T-cell (primary cell): ENCODE measurements around the gene EFEMP1. TPM values are rescaled to one million over a fixed set of nuclear protein-coding genes. Genes with fewer than 3 reads are reported as not detected.

Source experiments
- ATAC-seq, 4 experiments: fragments of 200-7000 bp in 3 of 4; fragments of 150-1000 bp in 1 of 4; cut with Tn5 transposase; replicated peaks in 1 of 4; 1 replicate in 3 of 4; 2 replicates in 1 of 4; pipeline ENCODE4 v1.10.0; 2021; ENCODE audit warnings: moderate library complexity in 3 of 4, mild to moderate bottlenecking in 2 of 4, moderate number of reproducible peaks in 1 of 4
- CTCF ChIA-PET, 2 donors: fragments of 300-600 bp; sonication (Branson Sonifier 250); formaldehyde crosslinking; loops; one replicate each; lab custom pipeline; 2022; ENCODE audit warnings: antibody characterized with exemption in 2 of 2; lab: Charles Lee
- POLR2A ChIA-PET, 2 donors: fragments of 300-600 bp; sonication (Branson Sonifier 250); formaldehyde crosslinking; loops; one replicate each; lab custom pipeline; 2022; ENCODE audit warnings: antibody characterized with exemption in 2 of 2; lab: Charles Lee
- DNase-seq, 35 experiments: peaks; one replicate each; pipeline versions ENCODE4 v3.0.0 to v3.0.0-alpha.2; 2013 to 2023
- H3K27ac ChIP-seq: one replicate; pipeline ENCODE4 v1.5.1; 2013; ENCODE audit warnings: low read length
- H3K27me3 ChIP-seq, 2 experiments: replicated peaks in 1 of 2; 1 replicate in 1 of 2; 2 replicates in 1 of 2; pipeline versions ENCODE4 v1.6.1 to v1.7.0; 2013; ENCODE audit warnings: low read length in 1 of 2, mixed read lengths in 1 of 2; ENCODE audit not compliant: control insufficient read depth in 2 of 2, insufficient read depth in 2 of 2; ENCODE audit errors: extremely low read depth in 1 of 2
- H3K36me3 ChIP-seq, 2 donors: 1 replicate in 1 of 2; 2 replicates in 1 of 2; pipeline versions ENCODE4 v1.6.1 to v1.7.0; 2013; ENCODE audit warnings: low read length in 1 of 2; ENCODE audit not compliant: control insufficient read depth in 2 of 2, insufficient read depth in 1 of 2; ENCODE audit errors: extremely low read depth in 1 of 2
- H3K4me1 ChIP-seq, 2 experiments: 1 replicate in 1 of 2; 2 replicates in 1 of 2; pipeline versions ENCODE4 v1.6.1 to v1.7.0; 2013; ENCODE audit warnings: low read length in 2 of 2, mixed read lengths in 1 of 2; ENCODE audit not compliant: insufficient read depth in 2 of 2, control insufficient read depth in 1 of 2; ENCODE audit errors: extremely low read depth in 1 of 2
- H3K4me3 ChIP-seq, 2 donors: 1 replicate in 1 of 2; 2 replicates in 1 of 2; pipeline versions ENCODE4 v1.5.1 to v1.7.0; 2013; ENCODE audit warnings: mild to moderate bottlenecking in 2 of 2, low read length in 1 of 2, moderate library complexity in 1 of 2; ENCODE audit not compliant: control insufficient read depth in 1 of 2; ENCODE audit errors: extremely low read depth in 1 of 2
- H3K9me3 ChIP-seq: 2 replicates; pipeline ENCODE4 v1.7.0; 2013
- H3K27ac Mint-ChIP-seq, 2 donors: one replicate each; pipeline ENCODE4 v1.8.0; 2020 to 2021; ENCODE audit warnings: mild to moderate bottlenecking in 2 of 2, mixed read lengths in 2 of 2
- H3K27me3 Mint-ChIP-seq, 2 donors: one replicate each; pipeline ENCODE4 v1.8.0; 2021 to 2022; ENCODE audit warnings: mixed read lengths in 2 of 2
- H3K36me3 Mint-ChIP-seq: one replicate; pipeline ENCODE4 v1.8.0; 2021; ENCODE audit warnings: mixed read lengths
- H3K4me1 Mint-ChIP-seq, 3 donors: one replicate each; pipeline ENCODE4 v1.8.0; 2020 to 2022; ENCODE audit warnings: mixed read lengths in 3 of 3, mild to moderate bottlenecking in 1 of 3
- H3K4me3 Mint-ChIP-seq, 3 donors: one replicate each; pipeline ENCODE4 v1.8.0; 2020 to 2022; ENCODE audit warnings: mild to moderate bottlenecking in 3 of 3, mixed read lengths in 3 of 3, moderate library complexity in 3 of 3
- H3K9me3 Mint-ChIP-seq, 3 donors: one replicate each; pipeline ENCODE4 v1.8.0; 2020 to 2022; ENCODE audit warnings: mixed read lengths in 3 of 3
- WGBS: methylation state at CpG from one replicate; pipeline ENCODE4 v1.1.5; 2013; ENCODE audit warnings: missing lambda C conversion rate; ENCODE audit not compliant: insufficient coverage; 5-methylcytosine and 5-hydroxymethylcytosine counted together
- total RNA-seq, 35 experiments: library from RNA in 6 of 35; stranded (reverse) in 6 of 35; fragments of 120-200 nt in 1 of 35; gene quantifications; one replicate each; pipeline versions ENCODE4 v1.2.1 to v1.2.4 and lab custom pipeline; 2013 to 2026

EFEMP1 gene
- total RNA-seq, 5 donors from 2014 or later (not counting 1 experiment from before 2014, with no cell fraction given), result 0.30 to 0.95 (median 0.73) TPM; not detected in 2

DNA sequence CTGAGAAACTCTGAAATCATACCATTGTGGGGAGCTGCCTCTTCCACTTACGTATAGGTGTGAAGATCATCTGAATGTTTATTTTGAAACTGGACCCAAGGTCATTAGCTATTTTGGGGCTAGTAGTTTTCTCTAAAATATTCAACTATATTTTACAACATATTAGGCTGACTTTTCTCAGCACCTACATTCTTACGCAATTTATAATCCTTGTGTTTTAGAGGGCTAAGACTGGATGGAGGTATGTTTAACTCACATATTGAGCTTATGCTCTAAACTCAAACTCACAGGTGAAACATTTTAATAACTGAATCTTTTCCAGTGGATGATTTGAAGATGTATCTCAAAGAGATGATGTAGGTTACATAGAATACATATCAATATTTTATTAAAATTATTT is 49.2 kb downstream of the EFEMP1 start:
- ATAC-seq, result no peak
- DNase-seq, result no peak
- H3K27me3 ChIP-seq, result no peaks in the 10 kb centered on the region
- no peaks in the 10 kb centered on the region for H3K4me1 Mint-ChIP-seq
- no peak overlapping the region for H3K4me3 ChIP-seq
- H3K9me3 Mint-ChIP-seq, result peaks cover 0 to 2% (median 0%) of the 10 kb centered on the region in 3 donors
- ChIA-PET POLR2A (interaction anchor here in 1 of 2 donors (0.6 kb wide), 1 partner anchor 218 kb away, joined by 4 read pairs; no protein-coding TSS in a partner anchor), CTCF (interaction anchor here in 1 of 2 donors (0.6 kb wide), 1 partner anchor 28 kb away, joined by 3 read pairs; no protein-coding TSS in a partner anchor)
- no peak overlapping the region for H3K27ac Mint-ChIP-seq
- no peaks in the 10 kb centered on the region for H3K36me3 ChIP-seq
- peaks cover 5 to 9% of the 10 kb centered on the region in 2 donors for H3K27me3 Mint-ChIP-seq
- no peaks in the 10 kb centered on the region for H3K4me1 ChIP-seq
- no CpG with 5 or more reads among the region's 2 CpGs for WGBS
- H3K36me3 Mint-ChIP-seq, result no peaks in the 10 kb centered on the region
- H3K4me3 Mint-ChIP-seq, result no peak overlapping the region
- H3K27ac ChIP-seq, result no peak overlapping the region
- no peaks in the 10 kb centered on the region for H3K9me3 ChIP-seq

DNA sequence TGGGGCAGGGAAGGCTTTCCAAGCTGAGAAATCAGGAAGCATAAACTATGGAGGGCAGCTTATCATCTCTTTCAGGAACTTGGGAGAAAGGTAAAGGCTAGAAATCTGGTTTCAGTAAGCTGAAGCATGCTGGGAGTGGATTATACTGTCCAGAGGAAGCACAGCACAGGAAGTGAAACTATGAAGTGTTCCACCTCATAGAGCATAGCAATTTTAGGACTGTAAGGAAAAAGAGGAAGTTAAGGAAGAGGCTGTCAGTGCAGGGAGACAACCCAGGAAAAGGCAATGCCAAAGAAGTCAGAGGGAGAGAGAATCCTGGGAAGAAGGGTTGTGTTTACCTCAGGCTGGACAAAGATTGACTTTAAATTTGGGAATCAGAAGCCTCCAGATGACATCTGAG is 51.9 kb downstream of the EFEMP1 start:
- no peaks in the 10 kb centered on the region for H3K9me3 ChIP-seq
- ChIA-PET CTCF (no interaction called here), POLR2A (no interaction called here)
- no peak overlapping the region for H3K4me3 ChIP-seq
- no peak for ATAC-seq
- no peak for DNase-seq
- H3K4me1 Mint-ChIP-seq, result no peaks in the 10 kb centered on the region
- no peak overlapping the region for H3K27ac ChIP-seq
- H3K36me3 Mint-ChIP-seq, result no peaks in the 10 kb centered on the region
- no peaks in the 10 kb centered on the region for H3K36me3 ChIP-seq
- peaks cover 0 to 2% (median 0%) of the 10 kb centered on the region in 3 donors for H3K9me3 Mint-ChIP-seq
- H3K4me1 ChIP-seq, result no peaks in the 10 kb centered on the region
- H3K4me3 Mint-ChIP-seq, result no peak overlapping the region
- H3K27me3 Mint-ChIP-seq, result peaks cover 5 to 9% of the 10 kb centered on the region in 2 donors
- H3K27ac Mint-ChIP-seq, result no peak overlapping the region
- no peaks in the 10 kb centered on the region for H3K27me3 ChIP-seq

DNA sequence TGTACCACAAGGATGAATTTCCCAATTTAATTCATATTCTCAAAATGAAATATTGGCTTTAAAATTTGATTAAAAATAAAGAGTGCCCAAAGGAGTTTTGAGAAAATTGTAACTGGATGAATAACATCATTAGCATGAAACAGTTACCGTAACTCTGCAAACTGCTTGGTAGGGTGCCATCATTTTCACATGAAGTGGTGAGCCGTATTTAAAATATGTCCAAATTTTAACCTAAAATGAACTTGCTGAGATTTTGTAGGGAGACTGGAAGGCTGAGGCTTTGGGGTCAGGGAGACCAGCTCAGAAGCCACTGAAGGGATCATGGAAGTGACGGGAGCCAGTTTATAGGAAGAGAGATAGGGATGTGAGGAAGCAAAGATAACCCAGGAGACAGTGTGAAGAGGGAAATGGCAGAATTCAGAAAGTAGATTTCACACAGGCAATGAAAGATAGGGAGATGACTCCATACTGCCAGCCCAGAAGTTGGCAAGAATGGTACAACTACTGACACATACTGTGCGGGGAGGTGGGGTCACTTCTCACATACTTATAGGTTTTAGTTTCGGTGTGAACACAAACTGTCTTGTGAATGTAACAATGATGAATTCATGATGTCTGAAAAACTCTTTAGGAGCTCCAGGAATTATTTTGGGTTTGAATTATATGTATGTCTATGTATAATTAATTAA is 53.8 kb downstream of the EFEMP1 start:
- Mint-ChIP-seq H3K4me1 (no peaks in the 10 kb centered on the region), H3K36me3 (no peaks in the 10 kb centered on the region), H3K9me3 (peaks cover 0 to 2% (median 0%) of the 10 kb centered on the region in 3 donors), H3K27me3 (peaks cover 5 to 9% of the 10 kb centered on the region in 2 donors), H3K27ac (no peak overlapping the region), H3K4me3 (no peak overlapping the region)
- ChIA-PET CTCF (no interaction called here), POLR2A (no interaction called here)
- H3K27me3 ChIP-seq, result no peaks in the 10 kb centered on the region
- no peak for ATAC-seq
- H3K9me3 ChIP-seq, result no peaks in the 10 kb centered on the region
- no peaks in the 10 kb centered on the region for H3K4me1 ChIP-seq
- no peaks in the 10 kb centered on the region for H3K36me3 ChIP-seq
- H3K27ac ChIP-seq, result no peak overlapping the region
- 85% methylated on average over 2 of the region's 5 CpGs for WGBS
- no peak for DNase-seq
- H3K4me3 ChIP-seq, result no peak overlapping the region

DNA sequence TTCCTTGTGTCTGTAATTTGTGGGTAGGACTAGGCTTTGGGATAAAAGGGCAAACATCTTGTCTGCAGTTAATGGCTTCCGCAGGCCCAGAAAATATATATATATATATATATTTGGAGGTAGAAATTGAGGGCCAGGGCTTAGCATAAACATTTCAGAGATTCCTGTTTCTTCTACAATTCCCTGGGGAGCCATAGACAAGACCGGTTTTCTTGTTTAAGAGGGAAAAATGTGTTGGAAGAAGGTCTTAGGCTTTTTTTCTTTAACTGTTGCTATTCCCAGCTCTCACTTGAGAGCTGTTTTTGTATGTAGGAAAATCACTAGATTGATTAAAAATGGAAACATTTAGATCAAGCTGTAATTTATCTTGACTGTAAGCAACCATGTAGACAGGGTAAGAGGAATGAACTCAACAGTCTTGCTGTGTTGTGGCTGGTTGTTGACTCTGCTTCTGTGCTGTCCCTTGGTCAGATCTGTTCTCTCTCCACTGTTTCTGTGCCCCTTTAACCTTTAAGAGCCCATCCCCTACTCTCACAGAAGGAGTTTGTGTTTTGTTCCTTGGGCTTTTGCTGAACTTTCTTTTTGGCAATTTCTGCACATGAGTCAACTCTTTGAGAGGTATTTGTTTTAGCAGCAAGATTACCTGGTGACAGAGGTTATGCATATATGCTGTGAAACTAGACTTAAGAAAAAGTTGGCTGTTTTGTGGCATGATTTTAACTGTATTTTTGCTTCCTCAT is 58.3 kb downstream of the EFEMP1 start:
- H3K9me3 Mint-ChIP-seq, result peaks cover 0 to 2% (median 0%) of the 10 kb centered on the region in 3 donors
- H3K27me3 ChIP-seq, result no peaks in the 10 kb centered on the region
- no CpG with 5 or more reads among the region's 2 CpGs for WGBS
- no peaks in the 10 kb centered on the region for H3K4me1 ChIP-seq
- no peak overlapping the region for H3K4me3 ChIP-seq
- H3K4me1 Mint-ChIP-seq, result no peaks in the 10 kb centered on the region
- no peaks in the 10 kb centered on the region for H3K36me3 ChIP-seq
- DNase-seq (no peak), ATAC-seq (no peak)
- POLR2A ChIA-PET, result no interaction called here
- H3K27ac ChIP-seq, result no peak overlapping the region
- no peak overlapping the region for H3K4me3 Mint-ChIP-seq
- CTCF ChIA-PET, result no interaction called here
- no peak overlapping the region for H3K27ac Mint-ChIP-seq
- H3K27me3 Mint-ChIP-seq, result peaks cover 0 to 4% of the 10 kb centered on the region in 2 donors
- no peaks in the 10 kb centered on the region for H3K36me3 Mint-ChIP-seq
- no peaks in the 10 kb centered on the region for H3K9me3 ChIP-seq

DNA sequence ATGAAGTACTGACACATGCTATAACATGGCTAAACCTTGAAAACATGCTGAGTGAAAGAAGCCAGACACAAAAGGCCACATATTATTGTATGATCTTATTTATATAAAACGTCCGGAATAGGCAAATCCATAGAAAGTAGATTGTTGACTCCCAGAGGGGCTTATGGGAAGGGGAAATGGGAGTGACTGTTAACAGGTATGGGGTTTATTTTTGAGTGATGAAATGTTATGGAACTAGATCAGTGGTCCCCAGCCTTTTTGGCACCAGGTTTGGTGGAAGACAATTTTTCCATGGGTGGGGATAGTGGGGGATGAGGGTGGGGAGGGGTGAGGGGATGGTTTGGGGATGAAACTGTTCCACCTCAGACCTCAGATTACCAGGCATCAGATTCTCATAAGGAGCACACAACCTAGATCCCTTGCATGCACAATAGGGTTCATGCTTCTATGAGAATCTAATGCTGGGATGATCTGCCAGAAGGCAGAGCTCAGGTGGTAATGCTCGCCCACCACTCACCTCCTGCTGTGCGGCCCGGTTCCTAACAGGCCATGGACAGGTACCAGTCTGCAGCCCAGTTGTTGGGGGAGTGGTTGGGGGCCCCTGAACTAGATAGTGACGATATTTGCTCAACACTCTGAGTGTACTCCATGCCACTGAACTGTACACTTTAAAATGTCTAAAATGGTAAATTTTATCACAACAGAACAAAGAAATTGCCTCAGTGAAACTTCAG is 59.1 kb downstream of the EFEMP1 start:
- H3K4me3 Mint-ChIP-seq, result no peak overlapping the region
- DNase-seq (no peak), ATAC-seq (no peak)
- H3K4me1 Mint-ChIP-seq, result no peaks in the 10 kb centered on the region
- H3K27ac Mint-ChIP-seq, result no peak overlapping the region
- 100% methylated on average over 1 of the region's 6 CpGs for WGBS
- H3K27me3 ChIP-seq, result no peaks in the 10 kb centered on the region
- H3K36me3 ChIP-seq, result no peaks in the 10 kb centered on the region
- H3K27me3 Mint-ChIP-seq, result peaks cover 0 to 3% of the 10 kb centered on the region in 2 donors
- ChIA-PET CTCF (no interaction called here), POLR2A (no interaction called here)
- no peak overlapping the region for H3K4me3 ChIP-seq
- no peaks in the 10 kb centered on the region for H3K36me3 Mint-ChIP-seq
- H3K9me3 ChIP-seq, result no peaks in the 10 kb centered on the region
- H3K27ac ChIP-seq, result no peak overlapping the region
- no peaks in the 10 kb centered on the region for H3K9me3 Mint-ChIP-seq
- H3K4me1 ChIP-seq, result no peaks in the 10 kb centered on the region

DNA sequence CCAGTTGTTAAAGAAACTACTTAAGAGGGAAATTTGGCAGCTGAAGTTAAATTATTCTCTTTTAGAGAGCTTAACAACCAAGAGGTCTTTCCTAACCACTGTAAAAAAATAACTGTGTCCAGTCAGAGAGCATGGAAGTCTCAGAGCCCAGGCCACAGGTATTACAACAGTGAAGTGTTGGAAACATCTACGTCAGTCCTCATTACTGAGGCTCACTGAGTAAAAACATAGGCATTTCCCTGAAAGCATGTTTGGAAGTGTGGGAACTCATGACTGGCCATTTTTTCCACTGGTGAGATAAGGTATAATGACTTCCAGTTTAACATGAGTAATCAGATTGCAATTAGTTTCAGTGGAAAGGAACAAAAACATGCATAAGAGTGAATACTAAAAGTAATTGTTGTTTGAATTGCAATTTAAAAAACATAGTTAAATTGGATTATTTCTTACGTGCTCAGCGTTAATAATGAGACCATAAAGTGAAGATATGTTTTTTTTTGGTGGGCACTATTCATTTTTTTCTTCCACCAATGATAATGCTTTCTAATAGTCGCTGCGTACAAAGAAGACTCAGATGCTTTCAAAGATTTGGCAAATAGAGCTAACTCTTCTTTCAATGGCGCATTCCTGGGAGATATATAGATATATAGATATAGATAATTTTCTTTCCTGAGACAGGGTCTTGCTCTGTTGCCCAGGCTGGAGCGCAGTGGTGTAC is 60.8 kb downstream of the EFEMP1 start:
- 80% methylated on average over 1 of the region's 7 CpGs for WGBS

More for the DNA sequence above, 60.8 kb downstream of the EFEMP1 start:
- Histone ChIP-seq H3K9me3 (no peaks in the 10 kb centered on the region), H3K27ac (no peak overlapping the region), H3K27me3 (no peaks in the 10 kb centered on the region), H3K4me3 (no peak overlapping the region), H3K4me1 (no peaks in the 10 kb centered on the region), H3K36me3 (no peaks in the 10 kb centered on the region)
- Mint-ChIP-seq H3K9me3 (no peaks in the 10 kb centered on the region), H3K4me3 (no peak overlapping the region), H3K36me3 (no peaks in the 10 kb centered on the region), H3K27ac (no peak overlapping the region), H3K27me3 (peaks cover 0 to 4% of the 10 kb centered on the region in 2 donors), H3K4me1 (no peaks in the 10 kb centered on the region)
- ATAC-seq, result no peak
- ChIA-PET POLR2A (no interaction called here), CTCF (no interaction called here)
- DNase-seq, result no peak
